ENCODE data around the gene NPDC1. TPM values are rescaled to one million over a fixed set of nuclear protein-coding genes. Genes with fewer than 3 reads are reported as not detected.
A peak's percentile ranks its signal among the peaks of the same experiment; 100 is the strongest.

NPDC1 gene
- total RNA-seq, 3 donors from 2014 or later = 21.9 to 63.9 (median 63.1) TPM

- peaks cover 3 to 14% of the 10 kb centered on the region in 2 donors for H3K4me1 ChIP-seq
Observed at GRCh38 chr9:137086531-137087408, 40.8 kb upstream of the NPDC1 start, which contains the start of gene MAN1B1. TSS of gene MAN1B1 (plus strand) at chr9:137086985. CDS start at chr9:137087000, 15 bp downstream.

DNA sequence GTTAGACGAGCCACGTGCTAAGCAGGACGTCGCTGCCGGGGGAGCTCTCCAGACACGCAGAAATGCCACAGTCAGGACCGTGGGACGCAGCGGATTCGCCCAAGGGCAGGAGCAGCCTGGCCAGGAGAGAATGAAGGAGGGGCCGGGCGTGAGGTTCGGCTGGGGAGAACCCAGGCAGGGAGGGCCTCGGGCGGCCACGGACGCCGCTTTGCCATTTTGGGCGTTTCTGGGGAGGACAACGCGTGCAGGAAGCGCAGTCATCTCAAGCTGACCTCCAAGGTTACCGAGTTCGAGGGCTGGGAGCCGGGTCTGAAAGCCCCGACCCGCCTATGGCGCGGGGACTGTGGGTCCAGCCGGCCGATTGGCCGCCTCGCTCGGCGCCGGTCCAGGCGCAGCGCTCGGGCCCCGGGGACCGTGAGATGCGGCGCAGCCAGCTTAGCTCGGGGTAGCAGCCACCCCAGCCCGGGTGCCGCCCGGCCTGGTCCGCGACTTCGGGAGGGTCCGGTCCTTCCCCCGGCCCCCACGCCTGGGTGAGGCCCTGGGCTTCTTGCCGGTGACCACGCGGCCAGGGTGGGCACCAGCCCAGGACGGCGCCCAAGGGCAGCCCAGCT is 40.0 kb upstream of the NPDC1 start:
- Histone ChIP-seq H3K4me1 (peaks cover 3 to 14% of the 10 kb centered on the region in 2 donors), H3K9me3 (no peaks in the 10 kb centered on the region), H3K27me3 (no peaks in the 10 kb centered on the region), H3K36me3 (no peaks in the 10 kb centered on the region), H3K27ac (peak overlapping the region; percentile 91 to 94), H3K4me3 (peak overlapping the region; percentile 77 to 85 (median 85))
- peak; percentile 64 to 71 for DNase-seq (ENCODE audit: low spot score in 2 of 2)
- no peak for TF ChIP-seq POLR2A (IDR thresholded peaks at IDR 0.05)
- TF ChIP-seq POLR2AphosphoS5 (IDR thresholded peaks at IDR 0.05) = no peak
- TF ChIP-seq, protein P1, sequence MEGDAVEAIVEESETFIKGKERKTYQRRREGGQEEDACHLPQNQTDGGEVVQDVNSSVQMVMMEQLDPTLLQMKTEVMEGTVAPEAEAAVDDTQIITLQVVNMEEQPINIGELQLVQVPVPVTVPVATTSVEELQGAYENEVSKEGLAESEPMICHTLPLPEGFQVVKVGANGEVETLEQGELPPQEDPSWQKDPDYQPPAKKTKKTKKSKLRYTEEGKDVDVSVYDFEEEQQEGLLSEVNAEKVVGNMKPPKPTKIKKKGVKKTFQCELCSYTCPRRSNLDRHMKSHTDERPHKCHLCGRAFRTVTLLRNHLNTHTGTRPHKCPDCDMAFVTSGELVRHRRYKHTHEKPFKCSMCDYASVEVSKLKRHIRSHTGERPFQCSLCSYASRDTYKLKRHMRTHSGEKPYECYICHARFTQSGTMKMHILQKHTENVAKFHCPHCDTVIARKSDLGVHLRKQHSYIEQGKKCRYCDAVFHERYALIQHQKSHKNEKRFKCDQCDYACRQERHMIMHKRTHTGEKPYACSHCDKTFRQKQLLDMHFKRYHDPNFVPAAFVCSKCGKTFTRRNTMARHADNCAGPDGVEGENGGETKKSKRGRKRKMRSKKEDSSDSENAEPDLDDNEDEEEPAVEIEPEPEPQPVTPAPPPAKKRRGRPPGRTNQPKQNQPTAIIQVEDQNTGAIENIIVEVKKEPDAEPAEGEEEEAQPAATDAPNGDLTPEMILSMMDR (IDR thresholded peaks at IDR 0.05) = peak in 1 of 3 donors; percentile 7
- intact Hi-C loops (cut with DNase I; ENCODE audit: low total_unique reads) = loop anchor here (2.0 kb wide), 1 partner anchor 31 kb away; no protein-coding TSS in a partner anchor

More at GRCh38 chr9:137086531-137087408, 40.8 kb upstream of the NPDC1 start, which contains the start of gene MAN1B1:
- Histone ChIP-seq H3K36me3 (no peaks in the 10 kb centered on the region), H3K27ac (peak within 1 kb of the TSS; percentile 91 to 94), H3K4me3 (peak within 1 kb of the TSS; percentile 77 to 85 (median 85)), H3K27me3 (no peaks in the 10 kb centered on the region), H3K9me3 (no peaks in the 10 kb centered on the region)
- TF ChIP-seq, protein P1 (IDR thresholded peaks at IDR 0.05) = peak in 1 of 3 donors; percentile 3
- TF ChIP-seq POLR2A (IDR thresholded peaks at IDR 0.05) = peak; percentile 33
- peak in 2 of 3 donors; percentile 65 to 75 for TF ChIP-seq POLR2AphosphoS5 (IDR thresholded peaks at IDR 0.05)
- intact Hi-C loops (cut with DNase I; ENCODE audit: low total_unique reads) = loop anchor here (2.0 kb wide), 1 partner anchor 30 kb away; no protein-coding TSS in a partner anchor
- peak; percentile 99 for DNase-seq (ENCODE audit: low spot score in 2 of 2)

- Histone ChIP-seq H3K36me3 (peaks cover 8% of the 10 kb centered on the region), H3K4me3 (no peak overlapping the region), H3K27ac (peak overlapping the region in 1 of 2 donors; percentile 74), H3K27me3 (no peaks in the 10 kb centered on the region), H3K4me1 (peaks cover 3 to 14% of the 10 kb centered on the region in 2 donors), H3K9me3 (no peaks in the 10 kb centered on the region)
- TF ChIP-seq POLR2AphosphoS5 (IDR thresholded peaks at IDR 0.05) = no peak
- no peak for TF ChIP-seq POLR2A (IDR thresholded peaks at IDR 0.05)
- TF ChIP-seq, protein P1 (IDR thresholded peaks at IDR 0.05) = no peak
- no peak for DNase-seq (ENCODE audit: low spot score in 2 of 2)
- intact Hi-C loops (cut with DNase I; ENCODE audit: low total_unique reads) = loop anchor here (5.0 kb wide), 1 partner anchor 277 kb away; the partner anchor contains the start of gene RABL6
Observed at GRCh38 chr9:137084526-137084925, 38.5 kb upstream of the NPDC1 start.

DNA sequence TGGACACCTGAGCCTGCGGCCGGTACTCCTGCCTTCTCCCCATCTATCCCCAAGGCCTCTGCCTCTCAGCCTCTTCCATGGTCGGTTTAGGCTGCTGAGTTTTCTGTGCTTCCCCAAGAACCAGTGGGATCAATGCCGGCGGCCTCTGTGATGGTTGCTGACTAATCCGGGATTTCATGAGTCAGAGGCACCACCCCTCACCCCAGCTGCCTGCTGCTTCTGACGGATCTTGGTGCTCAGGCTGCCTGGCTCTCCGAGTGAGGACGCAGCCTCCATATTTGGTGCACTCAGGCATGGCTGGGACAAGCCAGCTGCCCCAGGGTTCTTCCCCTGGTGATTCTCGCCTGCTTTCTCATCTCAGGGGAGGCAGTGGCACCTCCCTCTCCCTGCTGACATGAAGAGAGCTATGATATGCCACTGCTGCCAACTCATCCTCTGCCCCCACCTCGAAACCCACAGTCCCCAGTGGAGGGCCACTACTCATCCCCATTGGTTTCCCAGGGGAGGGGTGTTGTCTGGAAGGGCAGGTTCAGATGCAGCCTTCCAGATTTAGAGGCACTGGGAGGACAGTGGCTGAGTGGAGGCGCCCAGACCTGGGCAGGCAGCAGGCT is 37.5 kb upstream of the NPDC1 start:
- no peak for DNase-seq (ENCODE audit: low spot score in 2 of 2)
- intact Hi-C loops (cut with DNase I; ENCODE audit: low total_unique reads) = loop anchor here (5.0 kb wide), 1 partner anchor 276 kb away; the partner anchor contains the start of gene RABL6
- no peaks in the 10 kb centered on the region for H3K9me3 ChIP-seq
- peaks cover 8% of the 10 kb centered on the region for H3K36me3 ChIP-seq
- H3K27ac ChIP-seq = peak overlapping the region; percentile 52 to 74
- H3K4me3 ChIP-seq = no peak overlapping the region
- no peaks in the 10 kb centered on the region for H3K27me3 ChIP-seq
- H3K4me1 ChIP-seq = peaks cover 6 to 11% of the 10 kb centered on the region in 2 donors
- TF ChIP-seq POLR2AphosphoS5 (IDR thresholded peaks at IDR 0.05) = peak in 1 of 3 donors; percentile 13
- TF ChIP-seq POLR2A (IDR thresholded peaks at IDR 0.05) = no peak
- TF ChIP-seq, protein P1 (IDR thresholded peaks at IDR 0.05) = no peak

Measured in breast epithelium (tissue), 4 donors.